Trophoblast cell (in vitro differentiated cells and primary cell): ENCODE data around the gene C16orf95.

Experiments
- DNase-seq, 2 donors: peaks; one replicate each; pipeline ENCODE4 v3.0.0-alpha.2; 2016
- H2AFZ ChIP-seq: 2 replicates; pipeline ENCODE4 v1.6.1; 2013; ENCODE audit warnings: low read length, moderate library complexity, mild to moderate bottlenecking; ENCODE audit not compliant: insufficient read depth, poor library complexity
- H2AK5ac ChIP-seq: 2 replicates; pipeline ENCODE4 v1.6.1; 2013; ENCODE audit warnings: mild to moderate bottlenecking, low read length
- H2BK120ac ChIP-seq: 2 replicates; pipeline ENCODE4 v1.6.1; 2013; ENCODE audit warnings: low read length, mild to moderate bottlenecking, moderate library complexity; ENCODE audit not compliant: insufficient read depth, poor library complexity
- H2BK12ac ChIP-seq: 2 replicates; pipeline ENCODE4 v1.6.1; 2013; ENCODE audit warnings: mild to moderate bottlenecking, low read length, moderate library complexity
- H2BK5ac ChIP-seq: 2 replicates; pipeline ENCODE4 v1.6.1; 2013; ENCODE audit warnings: low read length, low read depth, moderate library complexity, mild to moderate bottlenecking; ENCODE audit not compliant: poor library complexity
- H3K14ac ChIP-seq: 2 replicates; pipeline ENCODE4 v1.6.1; 2013; ENCODE audit warnings: mild to moderate bottlenecking, low read length
- H3K18ac ChIP-seq: 2 replicates; pipeline ENCODE4 v1.6.1; 2013; ENCODE audit warnings: mild to moderate bottlenecking, low read length
- H3K23ac ChIP-seq: 2 replicates; pipeline ENCODE4 v1.6.1; 2013; ENCODE audit warnings: low read length
- H3K27ac ChIP-seq: 2 replicates; pipeline ENCODE4 v1.5.1; 2013; ENCODE audit warnings: low read depth, mild to moderate bottlenecking, inconsistent platforms, low read length, moderate library complexity
- H3K27me3 ChIP-seq: 2 replicates; pipeline ENCODE4 v1.6.1; 2013; ENCODE audit warnings: inconsistent platforms, mild to moderate bottlenecking, low read length, moderate library complexity; ENCODE audit not compliant: insufficient read depth
- H3K36me3 ChIP-seq, 2 experiments: 1 replicate in 1 of 2; 2 replicates in 1 of 2; pipeline ENCODE4 v1.6.1; 2013; ENCODE audit warnings: low read length in 2 of 2, mild to moderate bottlenecking in 2 of 2, moderate library complexity in 1 of 2; ENCODE audit not compliant: insufficient read depth in 2 of 2, control insufficient read depth in 1 of 2
- H3K4ac ChIP-seq: 2 replicates; pipeline ENCODE4 v1.6.1; 2013; ENCODE audit warnings: low read depth, mild to moderate bottlenecking, low read length, moderate library complexity
- H3K4me1 ChIP-seq, 2 experiments: 1 replicate in 1 of 2; 2 replicates in 1 of 2; pipeline ENCODE4 v1.6.1; 2013; ENCODE audit warnings: low read length in 2 of 2, mild to moderate bottlenecking in 2 of 2, moderate library complexity in 1 of 2; ENCODE audit not compliant: insufficient read depth in 2 of 2, control insufficient read depth in 1 of 2
- H3K4me2 ChIP-seq: 2 replicates; pipeline ENCODE4 v1.6.1; 2013; ENCODE audit warnings: inconsistent platforms, mild to moderate bottlenecking, low read length, moderate library complexity
- H3K4me3 ChIP-seq: 2 replicates; pipeline ENCODE4 v1.5.1; 2013; ENCODE audit warnings: mild to moderate bottlenecking, low read depth, low read length, inconsistent platforms
- H3K79me1 ChIP-seq: one replicate; pipeline ENCODE4 v1.6.1; 2013; ENCODE audit warnings: low read length
- H3K79me2 ChIP-seq: 2 replicates; pipeline ENCODE4 v1.6.1; 2013; ENCODE audit warnings: low read length, mild to moderate bottlenecking; ENCODE audit not compliant: control insufficient read depth, insufficient read depth, poor library complexity
- H3K9ac ChIP-seq: 2 replicates; pipeline ENCODE4 v1.6.1; 2013; ENCODE audit warnings: mild to moderate bottlenecking, low read length
- H3K9me3 ChIP-seq: 2 replicates; pipeline ENCODE4 v1.6.1; 2013; ENCODE audit warnings: low read depth, mild to moderate bottlenecking, control low read depth, inconsistent platforms, low read length; ENCODE audit not compliant: insufficient read depth
- H4K12ac ChIP-seq: 2 replicates; pipeline ENCODE4 v1.6.1; 2013; ENCODE audit warnings: low read depth, mild to moderate bottlenecking, low read length, moderate library complexity
- H4K8ac ChIP-seq: 2 replicates; pipeline ENCODE4 v1.6.1; 2013; ENCODE audit warnings: low read depth, mild to moderate bottlenecking, low read length, moderate library complexity
- H4K91ac ChIP-seq: one replicate; pipeline ENCODE4 v1.6.1; 2013; ENCODE audit warnings: low read depth, mild to moderate bottlenecking, low read length, moderate library complexity
- WGBS: extraction: QIAGEN DNeasy Blood & Tissue Kit; methylation state at CpG from one replicate; pipeline ENCODE4 v1.1.7; 2013; ENCODE audit warnings: missing lambda C conversion rate; ENCODE audit not compliant: insufficient read length, insufficient coverage; ENCODE audit errors: extremely low coverage; 5-methylcytosine and 5-hydroxymethylcytosine counted together

C16orf95 gene

DNA sequence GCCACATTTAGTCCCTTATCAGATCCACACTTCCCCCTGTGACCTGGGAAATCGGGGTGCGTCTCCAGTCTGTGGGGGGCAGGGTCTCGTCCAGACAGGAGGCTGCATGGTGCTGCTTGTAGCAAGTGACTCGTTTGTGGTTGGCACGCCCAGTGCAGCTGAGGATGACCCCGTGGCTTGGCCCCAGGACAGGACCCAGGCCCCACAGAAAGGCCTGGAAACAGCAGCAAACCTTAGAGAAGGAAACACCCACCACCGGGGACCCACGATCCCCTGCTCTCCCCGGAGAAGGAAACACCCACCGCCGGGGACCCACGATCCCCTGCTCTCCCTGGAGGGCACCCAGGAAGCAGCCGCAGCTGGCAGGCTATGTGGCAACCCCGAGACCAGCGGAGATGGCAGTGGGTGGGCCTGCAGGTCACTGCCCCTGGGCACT is 8.2 kb upstream of the C16orf95 start:
- Histone ChIP-seq H3K36me3 (peaks cover 9 to 13% of the 10 kb centered on the region in 2 experiments), H3K4ac (no peak overlapping the region), H3K14ac (no peak overlapping the region), H2BK120ac (no peak overlapping the region), H3K9me3 (no peaks in the 10 kb centered on the region), H3K9ac (no peak overlapping the region), H3K23ac (no peak overlapping the region), H3K27me3 (no peaks in the 10 kb centered on the region), H3K4me3 (no peak overlapping the region), H3K27ac (no peak overlapping the region), H3K79me1 (no peaks in the 10 kb centered on the region), H3K4me2 (no peak overlapping the region), H3K79me2 (no peaks in the 10 kb centered on the region), H2AK5ac (no peak overlapping the region), H2BK12ac (no peak overlapping the region), H3K4me1 (no peaks in the 10 kb centered on the region), H4K12ac (no peak overlapping the region), H4K8ac (no peak overlapping the region), H3K18ac (no peak overlapping the region), H2BK5ac (no peak overlapping the region), H2AFZ (no peak overlapping the region), H4K91ac (no peak overlapping the region)
- no peak for DNase-seq
- WGBS = no CpG with 5 or more reads among the region's 15 CpGs

DNA sequence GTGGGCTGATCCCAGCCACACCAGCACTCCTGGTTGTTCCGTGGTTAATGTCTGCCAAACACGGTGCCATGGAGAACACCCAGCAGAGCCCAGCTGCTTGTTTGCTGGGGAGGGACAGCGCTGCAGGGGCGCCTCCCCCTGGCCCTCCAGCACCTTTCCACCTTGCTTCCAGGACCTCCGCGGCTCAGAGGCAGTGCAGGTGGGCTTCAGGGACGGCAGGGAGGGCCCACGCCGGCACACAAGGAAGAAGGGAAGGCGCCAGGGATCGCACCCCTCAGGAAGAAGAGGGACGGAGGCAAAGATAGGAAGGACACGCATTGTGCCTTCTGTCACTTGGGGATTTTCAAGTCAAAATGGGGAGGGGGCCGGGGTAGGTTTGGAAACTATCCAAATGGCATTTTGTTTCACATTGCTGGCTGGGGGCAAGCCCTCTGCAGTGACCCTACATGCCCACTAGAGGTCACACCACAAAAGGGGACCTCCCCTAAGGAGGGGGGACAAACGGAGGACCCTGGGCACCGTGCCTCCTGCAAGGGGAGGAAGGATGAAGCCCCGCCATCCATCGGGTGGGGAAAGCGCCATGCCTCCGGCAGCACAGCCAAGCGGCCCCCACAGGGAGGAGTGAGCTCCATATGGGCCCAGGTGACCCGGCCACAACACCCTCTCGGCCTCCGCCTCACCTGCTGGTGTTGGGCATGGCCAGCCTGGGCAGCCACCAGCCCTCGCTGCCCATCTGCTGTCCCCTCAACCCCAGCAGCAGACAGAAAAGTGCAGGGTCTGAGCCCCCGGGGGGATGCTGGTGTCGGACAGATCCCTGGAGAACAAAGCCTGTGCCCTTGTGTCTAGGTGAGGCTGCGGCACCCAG is 7.5 kb upstream of the C16orf95 start:
- H3K79me2 ChIP-seq = no peaks in the 10 kb centered on the region
- no peak overlapping the region for H2BK12ac ChIP-seq
- H3K14ac ChIP-seq = no peak overlapping the region
- no peak overlapping the region for H4K91ac ChIP-seq
- H2BK5ac ChIP-seq = no peak overlapping the region
- peak in 1 of 2 donors; percentile 26 for DNase-seq
- H3K23ac ChIP-seq = no peak overlapping the region
- no peak overlapping the region for H2AFZ ChIP-seq
- H3K36me3 ChIP-seq = peaks cover 2 to 5% of the 10 kb centered on the region in 2 experiments
- no peak overlapping the region for H3K27ac ChIP-seq
- H4K8ac ChIP-seq = no peak overlapping the region
- WGBS = no CpG with 5 or more reads among the region's 28 CpGs
- H3K9ac ChIP-seq = no peak overlapping the region
- no peak overlapping the region for H3K18ac ChIP-seq
- H3K4me2 ChIP-seq = no peak overlapping the region
- H2BK120ac ChIP-seq = no peak overlapping the region
- H3K4me1 ChIP-seq = no peaks in the 10 kb centered on the region
- no peaks in the 10 kb centered on the region for H3K9me3 ChIP-seq
- H3K4ac ChIP-seq = no peak overlapping the region
- H3K79me1 ChIP-seq = no peaks in the 10 kb centered on the region
- no peak overlapping the region for H4K12ac ChIP-seq
- H2AK5ac ChIP-seq = peak overlapping the region; percentile 3
- no peak overlapping the region for H3K4me3 ChIP-seq
- no peaks in the 10 kb centered on the region for H3K27me3 ChIP-seq

DNA sequence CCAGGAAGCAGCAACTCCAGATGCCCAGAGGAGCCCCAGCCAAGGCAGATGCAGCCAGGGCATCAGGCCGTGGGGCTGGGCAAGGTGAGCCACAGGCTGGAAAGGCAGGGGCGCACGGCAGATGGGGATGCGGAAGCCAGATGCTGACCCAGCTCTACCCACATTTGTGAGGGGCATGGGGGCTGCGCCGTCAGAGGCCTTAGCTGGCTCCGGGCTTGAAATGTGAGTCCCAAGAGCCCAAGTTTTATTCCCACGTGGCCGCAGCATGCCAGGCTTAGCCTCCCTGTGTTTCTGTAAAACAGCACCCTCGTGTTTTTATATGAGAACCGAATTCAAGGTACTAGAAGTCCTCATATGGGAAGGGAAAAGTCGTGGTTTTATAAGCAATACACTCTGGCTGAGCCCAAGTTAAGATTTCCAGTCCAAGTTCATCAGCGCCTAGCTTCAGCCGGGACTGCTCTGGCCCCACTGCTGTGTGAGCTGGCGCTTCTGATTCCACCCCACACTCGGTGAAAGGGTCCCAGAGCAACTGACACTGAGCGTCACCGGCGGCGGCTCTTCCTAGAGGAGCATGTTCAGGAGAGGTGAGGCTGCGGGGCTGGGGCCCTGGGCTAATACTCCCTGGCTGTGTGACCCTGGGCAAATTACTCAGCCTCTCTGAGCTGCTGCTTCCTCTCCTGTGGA is 6.7 kb upstream of the C16orf95 start:
- Histone ChIP-seq H3K9me3 (no peaks in the 10 kb centered on the region), H3K79me2 (no peaks in the 10 kb centered on the region), H2BK5ac (no peak overlapping the region), H3K4me3 (no peak overlapping the region), H3K9ac (no peak overlapping the region), H4K12ac (no peak overlapping the region), H4K8ac (no peak overlapping the region), H3K4ac (no peak overlapping the region), H2BK12ac (no peak overlapping the region), H2BK120ac (no peak overlapping the region), H3K4me2 (no peak overlapping the region), H3K27ac (no peak overlapping the region), H3K4me1 (no peaks in the 10 kb centered on the region), H3K23ac (no peak overlapping the region), H3K18ac (no peak overlapping the region), H2AFZ (no peak overlapping the region), H3K36me3 (peaks cover 0 to 5% of the 10 kb centered on the region in 2 experiments), H4K91ac (no peak overlapping the region), H3K27me3 (no peaks in the 10 kb centered on the region), H3K14ac (no peak overlapping the region), H3K79me1 (no peaks in the 10 kb centered on the region), H2AK5ac (no peak overlapping the region)
- WGBS = no CpG with 5 or more reads among the region's 21 CpGs
- DNase-seq = no peak

DNA sequence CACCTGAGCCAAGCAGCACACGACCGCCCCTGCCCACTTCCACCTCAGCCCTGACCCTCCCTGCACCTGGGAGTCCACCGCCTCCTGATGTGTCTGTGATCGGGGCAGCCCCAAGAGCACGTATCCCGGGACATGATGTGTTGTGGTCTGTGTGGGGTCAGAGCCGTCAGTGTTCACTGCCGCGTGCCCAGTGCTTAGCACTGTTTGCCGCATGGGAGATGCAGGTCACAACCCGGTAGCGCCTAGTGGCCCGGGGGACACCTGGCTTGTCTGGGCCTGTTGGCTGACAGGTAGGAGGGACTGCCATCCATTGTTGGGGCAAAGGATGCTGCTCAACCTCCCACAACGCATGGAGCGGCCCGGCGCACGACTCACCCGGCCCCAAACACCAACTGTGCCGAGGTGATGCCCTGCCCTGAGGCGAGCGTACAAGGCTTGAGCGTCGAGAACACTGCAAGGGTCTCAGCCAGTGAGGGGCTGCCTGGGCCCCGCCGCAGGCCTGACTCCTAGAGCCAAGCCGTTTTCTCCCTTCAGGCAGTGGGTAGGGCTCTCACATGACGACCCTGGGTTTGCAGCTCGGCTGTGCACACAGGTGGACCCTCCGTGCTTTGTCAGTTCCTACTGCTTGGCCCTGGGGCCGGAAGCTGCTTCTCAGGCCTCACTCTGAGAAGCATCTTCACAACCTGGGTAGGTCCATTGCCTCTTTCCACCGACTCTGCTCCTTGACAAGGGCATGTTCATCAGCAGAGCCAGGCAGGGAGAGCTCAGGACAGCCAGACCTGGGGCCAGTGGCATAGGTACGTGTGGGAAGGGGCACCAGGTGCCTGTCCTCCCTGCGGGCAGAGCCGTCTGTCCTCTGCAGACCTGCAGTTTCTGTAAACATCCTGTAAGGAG is 5.9 kb upstream of the C16orf95 start:
- peaks cover 2% of the 10 kb centered on the region for H3K79me2 ChIP-seq
- no peak overlapping the region for H3K4me2 ChIP-seq
- H4K12ac ChIP-seq = no peak overlapping the region
- H3K36me3 ChIP-seq = peaks cover 0 to 2% of the 10 kb centered on the region in 2 experiments
- H3K4ac ChIP-seq = no peak overlapping the region
- H2AFZ ChIP-seq = no peak overlapping the region
- H3K9ac ChIP-seq = no peak overlapping the region
- WGBS = no CpG with 5 or more reads among the region's 35 CpGs
- no peak overlapping the region for H2BK12ac ChIP-seq
- no peaks in the 10 kb centered on the region for H3K9me3 ChIP-seq
- H3K27me3 ChIP-seq = no peaks in the 10 kb centered on the region
- no peak overlapping the region for H2BK120ac ChIP-seq
- H4K8ac ChIP-seq = no peak overlapping the region
- no peak overlapping the region for H3K27ac ChIP-seq
- no peaks in the 10 kb centered on the region for H3K79me1 ChIP-seq
- no peak overlapping the region for H3K23ac ChIP-seq
- H2BK5ac ChIP-seq = no peak overlapping the region
- H4K91ac ChIP-seq = no peak overlapping the region
- H3K18ac ChIP-seq = no peak overlapping the region
- H3K4me1 ChIP-seq = peaks cover 4% of the 10 kb centered on the region in 2 experiments
- no peak overlapping the region for H2AK5ac ChIP-seq
- no peak overlapping the region for H3K4me3 ChIP-seq
- no peak overlapping the region for H3K14ac ChIP-seq
- DNase-seq = no peak
